Endothelial cell of umbilical vein (primary cell): ENCODE data around the gene MCM8. TPM values are rescaled to one million over a fixed set of nuclear protein-coding genes. Genes with fewer than 3 reads are reported as not detected.

Experiments used
- BruUV-seq: library from RNA; stranded (reverse); fragments of 400-500 nt; replicated peaks from 2 replicates; lab custom pipeline; 2021; lab: Mats Ljungman, UMichigan
- CTCF ChIA-PET: fragments of 300-600, 350-600 bp; sonication (Branson Sonifier 250); formaldehyde crosslinking; loops from one replicate; lab custom pipeline; 2021; ENCODE audit warnings: antibody characterized with exemption, inconsistent platforms; lab: Charles Lee
- POLR2A ChIA-PET: fragments of 300-600, 350-600 bp; sonication (Branson Sonifier 250); formaldehyde crosslinking; loops from one replicate; lab custom pipeline; 2021; ENCODE audit warnings: antibody characterized with exemption, inconsistent platforms; lab: Charles Lee
- DNase-seq: peaks from one replicate; pipeline ENCODE4 v3.0.0-alpha.2; 2011; ENCODE audit warnings: low read depth, low spot score
- FAIRE-seq: peaks from 2 replicates; lab custom pipeline; 2011; peaks lifted over from hg19 to GRCh38; lab: Jason Lieb, UNC
- H2AFZ ChIP-seq: 2 replicates; pipeline ENCODE4 v1.6.0; 2012; ENCODE audit warnings: low read depth, low read length, control low read depth, inconsistent platforms
- H3K27ac ChIP-seq: 2 replicates; pipeline ENCODE4 v1.5.1; 2011; ENCODE audit warnings: low read depth, mild to moderate bottlenecking, control low read depth, low read length, moderate library complexity; ENCODE audit not compliant: insufficient read depth
- H3K27me3 ChIP-seq, 2 experiments: 2 replicates each; pipeline versions ENCODE4 v1.6.0 to v1.6.1; 2011; ENCODE audit warnings: low read length in 2 of 2, mixed read lengths in 1 of 2; ENCODE audit not compliant: control insufficient read depth in 2 of 2, insufficient read depth in 2 of 2
- H3K36me3 ChIP-seq, 2 experiments: 2 replicates in 1 of 2; 3 replicates in 1 of 2; pipeline ENCODE4 v1.5.1; 2011; ENCODE audit warnings: low read length in 2 of 2, mild to moderate bottlenecking in 1 of 2, moderate library complexity in 1 of 2; ENCODE audit not compliant: control insufficient read depth in 2 of 2, insufficient read depth in 2 of 2; ENCODE audit errors: extremely low read depth in 1 of 2
- H3K4me1 ChIP-seq: 3 replicates; pipeline ENCODE4 v1.5.1; 2011; ENCODE audit warnings: mild to moderate bottlenecking, low read length; ENCODE audit not compliant: control insufficient read depth, insufficient read depth; ENCODE audit errors: extremely low read depth
- H3K4me2 ChIP-seq: 2 replicates; pipeline ENCODE4 v1.6.1; 2011; ENCODE audit warnings: low read length, control low read depth, mixed read lengths; ENCODE audit not compliant: insufficient read depth
- H3K4me3 ChIP-seq, 3 experiments: fragments of 200-600 bp in 1 of 3; sonication (generic), shearing (Covaris generic) in 1 of 3; replicated peaks in 1 of 3; 2 replicates each; pipeline ENCODE4 v1.5.1; 2011 to 2016; ENCODE audit warnings: control low read depth in 3 of 3, low read length in 3 of 3, mild to moderate bottlenecking in 2 of 3, inconsistent platforms in 1 of 3, low read depth in 1 of 3, moderate library complexity in 1 of 3; ENCODE audit not compliant: insufficient read depth in 1 of 3
- H3K79me2 ChIP-seq: 2 replicates; pipeline ENCODE4 v1.6.0; 2012; ENCODE audit warnings: low read length, inconsistent platforms; ENCODE audit not compliant: control insufficient read depth, insufficient read depth
- H3K9ac ChIP-seq: replicated peaks from 2 replicates; pipeline ENCODE3; 2011; ENCODE audit warnings: low read length, control low read depth; ENCODE audit not compliant: insufficient read depth; ENCODE audit errors: extremely low read depth
- H3K9me1 ChIP-seq: replicated peaks from 3 replicates; pipeline ENCODE4 v1.6.0; 2011; ENCODE audit warnings: mild to moderate bottlenecking, low read length; ENCODE audit not compliant: control insufficient read depth, insufficient read depth; ENCODE audit errors: extremely low read depth
- H3K9me3 ChIP-seq: replicated peaks from 2 replicates; pipeline ENCODE4 v1.5.1; 2012; ENCODE audit warnings: low read length, inconsistent platforms; ENCODE audit not compliant: control insufficient read depth, insufficient read depth
- H4K20me1 ChIP-seq: replicated peaks from 2 replicates; pipeline ENCODE3; 2011; ENCODE audit warnings: mild to moderate bottlenecking, low read length; ENCODE audit not compliant: control insufficient read depth, insufficient read depth; ENCODE audit errors: extremely low read depth
- EZH2 ChIP-seq: IDR thresholded peaks from 2 replicates; pipeline ENCODE4 v1.6.1; 2012; ENCODE audit warnings: borderline replicate concordance, low read depth, mild to moderate bottlenecking, moderate library complexity, low read length, inconsistent platforms; ENCODE audit not compliant: severe bottlenecking
- FOS ChIP-seq: IDR thresholded peaks from 2 replicates; pipeline ENCODE4 v1.6.1; 2011; ENCODE audit warnings: mild to moderate bottlenecking, low read length, moderate library complexity, borderline replicate concordance; ENCODE audit not compliant: insufficient read depth
- GATA2 ChIP-seq: IDR thresholded peaks from 2 replicates; pipeline ENCODE4 v1.7.0; 2011; ENCODE audit warnings: low read depth, mild to moderate bottlenecking, moderate library complexity, mixed read lengths, low read length; ENCODE audit not compliant: insufficient read length, insufficient read depth
- JUN ChIP-seq: IDR thresholded peaks from 2 replicates; pipeline ENCODE4 v1.6.1; 2011; ENCODE audit warnings: borderline replicate concordance, low read depth; ENCODE audit not compliant: insufficient read length, insufficient read depth
- MYC ChIP-seq: IDR thresholded peaks from one replicate; pipeline ENCODE4 v1.6.1; 2011; ENCODE audit warnings: mild to moderate bottlenecking, low read depth, low read length
- POLR2A ChIP-seq: IDR thresholded peaks from 2 replicates; pipeline ENCODE4 v1.6.1; 2012; ENCODE audit warnings: low read depth, mild to moderate bottlenecking, control low read depth, low read length
- POLR2AphosphoS5 ChIP-seq: IDR thresholded peaks from 2 replicates; pipeline ENCODE4 v1.6.1; 2012; ENCODE audit warnings: low read depth, mild to moderate bottlenecking, control low read depth, low read length, moderate library complexity; ENCODE audit not compliant: insufficient read depth
- dilution Hi-C: fragments of 300-500 bp; cut with MboI; formaldehyde crosslinking; loops from one replicate; pipeline ENCODE4 v1.15.0; 2019; ENCODE audit warnings: low sequenced_read_pairs; ENCODE audit not compliant: extremely low pct_ligation_motif_present
- intact Hi-C: fragments of 100-400 bp; cut with micrococcal nuclease; formaldehyde crosslinking; loops from one replicate; pipeline ENCODE4 v1.10.0; 2022
- polyA plus RNA-seq, 4 experiments: library from polyadenylated mRNA; depleted of rRNA in 3 of 4; stranded (reverse) in 3 of 4; unstranded in 1 of 4; fragments of >200 nt; gene quantifications; 2 replicates each; pipeline versions ENCODE4 v1.2.1 to v1.2.3, GENCODE V29; 2011 to 2012; ENCODE audit warnings: missing spikeins in 1 of 4
- total RNA-seq: library from RNA; stranded (reverse); gene quantifications from 2 replicates; pipeline ENCODE4 v1.2.3, GENCODE V29; 2021
- TF ChIP-seq, protein P1 (sequence below): IDR thresholded peaks from 2 replicates; pipeline ENCODE4 v1.6.1; 2011; ENCODE audit not compliant: insufficient read depth, insufficient read length
- TF ChIP-seq, protein P2 (sequence below), 2 donors: IDR thresholded peaks; 1 replicate in 1 of 2; 2 replicates in 1 of 2; pipeline ENCODE4 v1.5.1; 2011; ENCODE audit warnings: low read length in 2 of 2, mild to moderate bottlenecking in 2 of 2, moderate library complexity in 2 of 2, control low read depth in 1 of 2, inconsistent platforms in 1 of 2, low read depth in 1 of 2; ENCODE audit not compliant: insufficient read depth in 1 of 2; ENCODE audit errors: extremely low read depth in 1 of 2

The MCM8 gene
- total and polyA plus RNA-seq, 2 donors (not counting 3 experiments of a cell fraction or from before 2014, with no cell fraction given) = 2.9 to 14.4 TPM

DNA sequence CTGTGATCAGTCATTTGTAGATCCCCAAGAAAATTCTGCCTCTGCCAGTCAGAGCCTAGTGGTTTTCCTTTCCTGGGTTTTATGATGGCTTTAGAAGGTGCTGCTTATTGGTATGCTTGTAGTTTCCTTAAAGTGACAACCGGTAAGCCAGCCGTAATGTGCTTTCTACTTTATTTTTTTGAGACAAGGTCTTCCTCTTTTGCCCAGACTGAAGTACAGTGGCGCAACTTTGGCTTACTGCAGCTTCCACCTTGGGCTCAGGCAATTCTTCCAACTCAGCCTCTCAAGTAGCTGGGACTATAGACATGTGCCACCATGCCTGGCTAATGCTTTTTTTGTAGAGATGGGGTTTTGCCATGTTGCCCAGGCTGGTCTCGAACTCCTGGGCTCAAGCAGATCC lies 23.5 kb downstream of the MCM8 start:
- Histone ChIP-seq H3K9ac (no peak overlapping the region), H3K9me3 (no peaks in the 10 kb centered on the region), H3K27me3 (no peaks in the 10 kb centered on the region), H3K4me1 (no peaks in the 10 kb centered on the region), H3K27ac (no peak overlapping the region), H3K36me3 (peaks cover 0 to 4% of the 10 kb centered on the region in 2 experiments), H4K20me1 (no peaks in the 10 kb centered on the region), H3K4me2 (no peak overlapping the region), H3K4me3 (no peak overlapping the region), H3K79me2 (no peaks in the 10 kb centered on the region), H2AFZ (no peak overlapping the region), H3K9me1 (no peaks in the 10 kb centered on the region)
- dilution Hi-C loops = no loop called here
- no peak for TF ChIP-seq JUN
- TF ChIP-seq EZH2 = no peak
- TF ChIP-seq, protein P1, sequence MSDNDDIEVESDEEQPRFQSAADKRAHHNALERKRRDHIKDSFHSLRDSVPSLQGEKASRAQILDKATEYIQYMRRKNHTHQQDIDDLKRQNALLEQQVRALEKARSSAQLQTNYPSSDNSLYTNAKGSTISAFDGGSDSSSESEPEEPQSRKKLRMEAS = no peak
- TF ChIP-seq POLR2AphosphoS5 = no peak
- TF ChIP-seq GATA2 = no peak
- no peak for TF ChIP-seq POLR2A
- no peak for TF ChIP-seq MYC
- TF ChIP-seq FOS = no peak
- TF ChIP-seq, protein P2, sequence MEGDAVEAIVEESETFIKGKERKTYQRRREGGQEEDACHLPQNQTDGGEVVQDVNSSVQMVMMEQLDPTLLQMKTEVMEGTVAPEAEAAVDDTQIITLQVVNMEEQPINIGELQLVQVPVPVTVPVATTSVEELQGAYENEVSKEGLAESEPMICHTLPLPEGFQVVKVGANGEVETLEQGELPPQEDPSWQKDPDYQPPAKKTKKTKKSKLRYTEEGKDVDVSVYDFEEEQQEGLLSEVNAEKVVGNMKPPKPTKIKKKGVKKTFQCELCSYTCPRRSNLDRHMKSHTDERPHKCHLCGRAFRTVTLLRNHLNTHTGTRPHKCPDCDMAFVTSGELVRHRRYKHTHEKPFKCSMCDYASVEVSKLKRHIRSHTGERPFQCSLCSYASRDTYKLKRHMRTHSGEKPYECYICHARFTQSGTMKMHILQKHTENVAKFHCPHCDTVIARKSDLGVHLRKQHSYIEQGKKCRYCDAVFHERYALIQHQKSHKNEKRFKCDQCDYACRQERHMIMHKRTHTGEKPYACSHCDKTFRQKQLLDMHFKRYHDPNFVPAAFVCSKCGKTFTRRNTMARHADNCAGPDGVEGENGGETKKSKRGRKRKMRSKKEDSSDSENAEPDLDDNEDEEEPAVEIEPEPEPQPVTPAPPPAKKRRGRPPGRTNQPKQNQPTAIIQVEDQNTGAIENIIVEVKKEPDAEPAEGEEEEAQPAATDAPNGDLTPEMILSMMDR (IDR thresholded peaks at IDR 0.05; ENCODE audit: extremely low read depth in 1 of 2, insufficient read depth in 1 of 2, low read depth in 1 of 2, low read length in 2 of 2) = no peak
- POLR2A ChIA-PET = no interaction called here
- DNase-seq = no peak
- no peak for FAIRE-seq
- no TSS peak for BruUV-seq
- intact Hi-C loops = no loop called here
- CTCF ChIA-PET = no interaction called here
